ENCODE measurements around the gene SLC2A5. TPM values are rescaled to one million over a fixed set of nuclear protein-coding genes. Genes with fewer than 3 reads are reported as not detected.

Gene SLC2A5
- total and polyA plus RNA-seq, 8 donors, result 0.19 to 6.4 (median 2.7) TPM; not detected in 3

GRCh38 chr1:8989821-8990220, 79.6 kb downstream of the SLC2A5 start:
- no peaks in the 10 kb centered on the region for H3K9me3 ChIP-seq
- 68 to 81% (median 71%) methylated on average over 4 of the region's 4 CpGs for WGBS, 5 donors
- intact Hi-C loops (cut with DNase I; ENCODE audit: low total_unique reads), result loop anchor here (5.0 kb wide), 1 partner anchor 73 kb away; no protein-coding TSS in a partner anchor
- H3K4me1 ChIP-seq, result peaks cover 4 to 20% (median 11%) of the 10 kb centered on the region in 4 donors
- no peak for TF ChIP-seq POLR2A (IDR thresholded peaks at IDR 0.05)
- no peak for TF ChIP-seq CTCF (IDR thresholded peaks at IDR 0.05)
- no peak for TF ChIP-seq EP300 (IDR thresholded peaks at IDR 0.05)
- TF ChIP-seq POLR2AphosphoS5 (IDR thresholded peaks at IDR 0.05), result no peak
- H3K36me3 ChIP-seq, result no peaks in the 10 kb centered on the region
- no peak overlapping the region for H3K4me3 ChIP-seq
- no peak for DNase-seq
- no peaks in the 10 kb centered on the region for H3K27me3 ChIP-seq
- no peak overlapping the region for H3K27ac ChIP-seq

- WGBS, 5 donors, result 89 to 97% (median 93%) methylated on average over 3 to 11 of the region's 11 CpGs
- no peaks in the 10 kb centered on the region for H3K9me3 ChIP-seq
Measured at GRCh38 chr1:8989061-8989460, 80.4 kb downstream of the SLC2A5 start.

GRCh38 chr1:8988618-8988967, 80.8 kb downstream of the SLC2A5 start:
- WGBS, 5 donors, result 80 to 88% (median 82%) methylated on average over 13 of the region's 13 CpGs
- Histone ChIP-seq H3K9me3 (no peaks in the 10 kb centered on the region), H3K4me1 (peaks cover 4 to 20% (median 11%) of the 10 kb centered on the region in 4 donors), H3K27ac (no peak overlapping the region), H3K27me3 (no peaks in the 10 kb centered on the region), H3K36me3 (no peaks in the 10 kb centered on the region), H3K4me3 (no peak overlapping the region)
- no peak for TF ChIP-seq CTCF (IDR thresholded peaks at IDR 0.05)
- TF ChIP-seq POLR2A (IDR thresholded peaks at IDR 0.05), result no peak
- no peak for TF ChIP-seq POLR2AphosphoS5 (IDR thresholded peaks at IDR 0.05)
- TF ChIP-seq EP300 (IDR thresholded peaks at IDR 0.05), result no peak
- intact Hi-C loops (cut with DNase I; ENCODE audit: low total_unique reads), result loop anchor here (5.0 kb wide), 1 partner anchor 71 kb away; no protein-coding TSS in a partner anchor
- DNase-seq, result no peak

More at GRCh38 chr1:8989061-8989460, 80.4 kb downstream of the SLC2A5 start:
- Histone ChIP-seq H3K4me1 (peaks cover 4 to 20% (median 11%) of the 10 kb centered on the region in 4 donors), H3K4me3 (no peak overlapping the region), H3K27me3 (no peaks in the 10 kb centered on the region), H3K36me3 (no peaks in the 10 kb centered on the region), H3K27ac (no peak overlapping the region)
- intact Hi-C loops (cut with DNase I; ENCODE audit: low total_unique reads), result loop anchor here (5.0 kb wide), 1 partner anchor 72 kb away; no protein-coding TSS in a partner anchor
- DNase-seq, result no peak
- TF ChIP-seq CTCF (IDR thresholded peaks at IDR 0.05) (no peak), EP300 (IDR thresholded peaks at IDR 0.05) (no peak), POLR2AphosphoS5 (IDR thresholded peaks at IDR 0.05) (no peak), POLR2A (IDR thresholded peaks at IDR 0.05) (no peak)

GRCh38 chr1:8987881-8988617, 81.4 kb downstream of the SLC2A5 start:
- no peak overlapping the region for H3K4me3 ChIP-seq
- H3K4me1 ChIP-seq, result peaks cover 4 to 20% (median 11%) of the 10 kb centered on the region in 4 donors
- no peaks in the 10 kb centered on the region for H3K9me3 ChIP-seq
- H3K27ac ChIP-seq, result peak overlapping the region in 3 of 5 donors; percentile 13 to 41 (median 39)
- H3K27me3 ChIP-seq, result no peaks in the 10 kb centered on the region
- intact Hi-C loops (cut with DNase I; ENCODE audit: low total_unique reads), result loop anchor here (5.0 kb wide), 1 partner anchor 71 kb away; no protein-coding TSS in a partner anchor
- no peaks in the 10 kb centered on the region for H3K36me3 ChIP-seq
- 25 to 35% (median 28%) methylated on average over 9 of the region's 9 CpGs for WGBS, 5 donors
- TF ChIP-seq CTCF (IDR thresholded peaks at IDR 0.05) (peak in 5 of 7 experiments; percentile 63 to 91 (median 82)), POLR2AphosphoS5 (IDR thresholded peaks at IDR 0.05) (no peak)
- peak; percentile 59 to 71 for DNase-seq
